GM11168 (cell line): ENCODE measurements around the gene CD84.
"Not testable (repeated sequence)": the region's sequence is repeated elsewhere in the genome, so short reads cannot be mapped to it uniquely, and the experiment has no call there.

ENCODE experiments used
- in situ Hi-C: fragments of 300-500 bp; cut with MboI; formaldehyde crosslinking; loops from one replicate; pipeline ENCODE4 v1.12.0; 2022; ENCODE audit warnings: low sequenced_read_pairs; ENCODE audit not compliant: unreplicated experiment

Gene CD84

GRCh38 chr1:160612613-160613218 lies 33.4 kb upstream of the CD84 start:
- in situ Hi-C loops, result no loop called here

GRCh38 chr1:160610569-160611242 lies 31.4 kb upstream of the CD84 start:
- in situ Hi-C loops, result no loop called here

GRCh38 chr1:160608941-160609340 lies 29.6 kb upstream of the CD84 start:
- in situ Hi-C loops, result loop anchor here (5.0 kb wide), 2 partner anchors 62 to 182 kb away; no protein-coding TSS in a partner anchor

GRCh38 chr1:160608514-160608913 lies 29.2 kb upstream of the CD84 start:
- in situ Hi-C loops, result loop anchor here (5.0 kb wide), 2 partner anchors 61 to 181 kb away; no protein-coding TSS in a partner anchor

- in situ Hi-C loops, result loop anchor here (5.0 kb wide), 2 partner anchors 61 to 181 kb away; no protein-coding TSS in a partner anchor
Measured at GRCh38 chr1:160608057-160608456, 28.8 kb upstream of the CD84 start.

- in situ Hi-C loops, result loop anchor here (5.0 kb wide), 2 partner anchors 60 to 180 kb away; no protein-coding TSS in a partner anchor
Measured at GRCh38 chr1:160607672-160608032, 28.4 kb upstream of the CD84 start.

GRCh38 chr1:160607011-160607671 lies 27.8 kb upstream of the CD84 start:
- in situ Hi-C loops, result loop anchor here (5.0 kb wide), 2 partner anchors 60 to 180 kb away; no protein-coding TSS in a partner anchor

- in situ Hi-C loops, result loop anchor here (5.0 kb wide), 2 partner anchors 59 to 179 kb away; no protein-coding TSS in a partner anchor
Measured at GRCh38 chr1:160606611-160607010, 27.3 kb upstream of the CD84 start.

GRCh38 chr1:160605792-160606479 lies 26.6 kb upstream of the CD84 start:
- in situ Hi-C loops, result loop anchor here (5.0 kb wide), 2 partner anchors 59 to 179 kb away; no protein-coding TSS in a partner anchor

- in situ Hi-C loops, result loop anchor here (5.0 kb wide), 2 partner anchors 58 to 178 kb away; no protein-coding TSS in a partner anchor
Measured at GRCh38 chr1:160605205-160605604, 25.9 kb upstream of the CD84 start.

GRCh38 chr1:160597705-160598104 lies 18.4 kb upstream of the CD84 start:
- in situ Hi-C loops, result no loop called here

- in situ Hi-C loops, result no loop called here
Measured at GRCh38 chr1:160597051-160597450, 17.8 kb upstream of the CD84 start.

- in situ Hi-C loops, result no loop called here
Measured at GRCh38 chr1:160590488-160590887, 11.2 kb upstream of the CD84 start.

GRCh38 chr1:160588468-160588867 lies 9.2 kb upstream of the CD84 start:
- in situ Hi-C loops, result no loop called here

GRCh38 chr1:160584784-160585183 lies 5.5 kb upstream of the CD84 start:
- in situ Hi-C loops, result no loop called here

GRCh38 chr1:160582976-160583375 lies 3.7 kb upstream of the CD84 start:
- in situ Hi-C loops, result not testable (repeated sequence)

GRCh38 chr1:160581961-160582360 lies 2.7 kb upstream of the CD84 start:
- in situ Hi-C loops, result no loop called here

GRCh38 chr1:160580221-160580812 lies 1.0 kb upstream of the CD84 start:
- in situ Hi-C loops, result no loop called here

GRCh38 chr1:160578525-160579191 lies 638 bp downstream of the CD84 start:
- in situ Hi-C loops, result no loop called here

- in situ Hi-C loops, result no loop called here
Measured at GRCh38 chr1:160578175-160578524, 1.1 kb downstream of the CD84 start.
